IPS-18a (cell line): Measurements from ENCODE around the gene LRRK1.

Source experiments
- H3K27ac ChIP-seq: one replicate; pipeline ENCODE4 v1.5.1; 2013; ENCODE audit warnings: low read length
- H3K27me3 ChIP-seq: one replicate; pipeline ENCODE4 v1.6.1; 2013; ENCODE audit warnings: mild to moderate bottlenecking, low read length; ENCODE audit not compliant: control insufficient read depth, insufficient read depth
- H3K36me3 ChIP-seq: one replicate; pipeline ENCODE4 v1.6.1; 2013; ENCODE audit warnings: low read depth, low read length; ENCODE audit not compliant: control insufficient read depth
- H3K4me1 ChIP-seq: one replicate; pipeline ENCODE4 v1.6.1; 2013; ENCODE audit warnings: low read depth, low read length; ENCODE audit not compliant: control insufficient read depth
- H3K4me3 ChIP-seq: one replicate; pipeline ENCODE4 v1.5.1; 2013; ENCODE audit warnings: low read length
- H3K9ac ChIP-seq: one replicate; pipeline ENCODE4 v1.6.1; 2013; ENCODE audit warnings: mild to moderate bottlenecking, low read length, moderate library complexity
- H3K9me3 ChIP-seq: one replicate; pipeline ENCODE4 v1.6.1; 2013; ENCODE audit warnings: low read depth, low read length; ENCODE audit not compliant: control insufficient read depth

Gene LRRK1

GRCh38 chr15:100893964-100894295, 25.2 kb upstream of the LRRK1 start:
- Histone ChIP-seq H3K9me3 (no peaks in the 10 kb centered on the region), H3K4me3 (no peak overlapping the region), H3K9ac (no peak overlapping the region), H3K27me3 (no peaks in the 10 kb centered on the region), H3K4me1 (peaks cover 4% of the 10 kb centered on the region), H3K36me3 (no peaks in the 10 kb centered on the region), H3K27ac (no peak overlapping the region)

GRCh38 chr15:100895721-100896120, 23.4 kb upstream of the LRRK1 start:
- no peaks in the 10 kb centered on the region for H3K9me3 ChIP-seq
- no peak overlapping the region for H3K9ac ChIP-seq
- no peaks in the 10 kb centered on the region for H3K27me3 ChIP-seq
- peaks cover 6% of the 10 kb centered on the region for H3K4me1 ChIP-seq
- H3K36me3 ChIP-seq, result no peaks in the 10 kb centered on the region
- H3K4me3 ChIP-seq, result no peak overlapping the region
- H3K27ac ChIP-seq, result no peak overlapping the region

- Histone ChIP-seq H3K9ac (no peak overlapping the region), H3K4me1 (peaks cover 8% of the 10 kb centered on the region), H3K36me3 (no peaks in the 10 kb centered on the region), H3K9me3 (no peaks in the 10 kb centered on the region), H3K27ac (no peak overlapping the region), H3K27me3 (no peaks in the 10 kb centered on the region), H3K4me3 (no peak overlapping the region)
These were observed 21.7 kb upstream of the LRRK1 start for GRCh38 chr15:100897221-100898151.

GRCh38 chr15:100898152-100898490, 21.0 kb upstream of the LRRK1 start:
- Histone ChIP-seq H3K9ac (no peak overlapping the region), H3K4me3 (no peak overlapping the region), H3K27me3 (no peaks in the 10 kb centered on the region), H3K9me3 (no peaks in the 10 kb centered on the region), H3K4me1 (peaks cover 8% of the 10 kb centered on the region), H3K27ac (no peak overlapping the region), H3K36me3 (no peaks in the 10 kb centered on the region)

- Histone ChIP-seq H3K27me3 (no peaks in the 10 kb centered on the region), H3K4me1 (peaks cover 8% of the 10 kb centered on the region), H3K9ac (no peak overlapping the region), H3K27ac (no peak overlapping the region), H3K4me3 (no peak overlapping the region), H3K36me3 (no peaks in the 10 kb centered on the region), H3K9me3 (no peaks in the 10 kb centered on the region)
These were observed 20.3 kb upstream of the LRRK1 start for GRCh38 chr15:100898661-100899462.

- no peak overlapping the region for H3K9ac ChIP-seq
These were observed 19.6 kb upstream of the LRRK1 start for GRCh38 chr15:100899601-100900000.

GRCh38 chr15:100900136-100900794, 18.9 kb upstream of the LRRK1 start:
- H3K27ac ChIP-seq, result no peak overlapping the region

More at GRCh38 chr15:100899601-100900000, 19.6 kb upstream of the LRRK1 start:
- Histone ChIP-seq H3K27ac (no peak overlapping the region), H3K9me3 (no peaks in the 10 kb centered on the region), H3K36me3 (no peaks in the 10 kb centered on the region), H3K4me1 (peaks cover 8% of the 10 kb centered on the region), H3K4me3 (no peak overlapping the region), H3K27me3 (no peaks in the 10 kb centered on the region)

GRCh38 chr15:100900795-100901169, 18.4 kb upstream of the LRRK1 start:
- no peak overlapping the region for H3K9ac ChIP-seq
- H3K27ac ChIP-seq, result no peak overlapping the region
- H3K27me3 ChIP-seq, result no peaks in the 10 kb centered on the region
- no peaks in the 10 kb centered on the region for H3K9me3 ChIP-seq
- no peaks in the 10 kb centered on the region for H3K36me3 ChIP-seq
- H3K4me1 ChIP-seq, result peaks cover 8% of the 10 kb centered on the region
- H3K4me3 ChIP-seq, result no peak overlapping the region

More at GRCh38 chr15:100900136-100900794, 18.9 kb upstream of the LRRK1 start:
- H3K36me3 ChIP-seq, result no peaks in the 10 kb centered on the region
- peaks cover 8% of the 10 kb centered on the region for H3K4me1 ChIP-seq
- H3K9ac ChIP-seq, result no peak overlapping the region
- no peak overlapping the region for H3K4me3 ChIP-seq
- no peaks in the 10 kb centered on the region for H3K9me3 ChIP-seq
- H3K27me3 ChIP-seq, result no peaks in the 10 kb centered on the region

GRCh38 chr15:100901296-100901695, 17.9 kb upstream of the LRRK1 start:
- H3K4me1 ChIP-seq, result peaks cover 8% of the 10 kb centered on the region
- H3K9me3 ChIP-seq, result no peaks in the 10 kb centered on the region
- no peaks in the 10 kb centered on the region for H3K36me3 ChIP-seq
- no peaks in the 10 kb centered on the region for H3K27me3 ChIP-seq
- no peak overlapping the region for H3K27ac ChIP-seq
- H3K9ac ChIP-seq, result no peak overlapping the region
- H3K4me3 ChIP-seq, result no peak overlapping the region

GRCh38 chr15:100901702-100902435, 17.3 kb upstream of the LRRK1 start:
- Histone ChIP-seq H3K27ac (no peak overlapping the region), H3K27me3 (no peaks in the 10 kb centered on the region), H3K9ac (no peak overlapping the region), H3K9me3 (no peaks in the 10 kb centered on the region), H3K4me3 (no peak overlapping the region), H3K4me1 (peaks cover 8% of the 10 kb centered on the region), H3K36me3 (no peaks in the 10 kb centered on the region)
